K562 (cell line): ENCODE results near the gene LOXL3. TPM values are rescaled to one million over a fixed set of nuclear protein-coding genes. Genes with fewer than 3 reads are reported as not detected.

Experiments
- BACH1 ChIP-seq: fragments of 200-800 bp; sonication (Bioruptor generic); IDR thresholded peaks from 2 replicates; pipeline ENCODE4 v1.6.1; 2016; ENCODE audit warnings: missing genetic modification characterization, missing compliant biosample characterization
- NUFIP1 ChIP-seq: fragments of 450-650 bp; IDR thresholded peaks from 2 replicates; pipeline ENCODE4 v1.6.1; 2018; ENCODE audit not compliant: partially characterized antibody
- POU5F1 ChIP-seq: fragments of 150-350 bp; IDR thresholded peaks from 2 replicates; pipeline ENCODE4 v1.6.1; 2014; ENCODE audit warnings: borderline replicate concordance, low read length, low read depth, mild to moderate bottlenecking; ENCODE audit not compliant: partially characterized antibody
- SRF ChIP-seq, 2 experiments: fragments of 250-450, 450-650 bp in 1 of 2; sonication (Bioruptor Pico) in 1 of 2; sonication (generic) in 1 of 2; formaldehyde crosslinking; IDR thresholded peaks; 2 replicates each; pipeline versions ENCODE4 v1.5.0 to v1.5.1; 2020 to 2022; ENCODE audit warnings: mild to moderate bottlenecking in 1 of 2, missing genetic modification reagents in 1 of 2
- TRIM24 ChIP-seq, 2 experiments: fragments of 450-650 bp; IDR thresholded peaks; 2 replicates each; pipeline ENCODE4 v1.6.1; 2016
- ZNF668 ChIP-seq: fragments of 250-450 bp; sonication (Bioruptor Pico); IDR thresholded peaks from 2 replicates; pipeline ENCODE4 v1.8.0; 2022; ENCODE audit warnings: mild to moderate bottlenecking, inconsistent platforms
- polyA plus RNA-seq, 8 experiments: library from polyadenylated mRNA; depleted of rRNA in 4 of 8; stranded (reverse) in 5 of 8; unstranded in 3 of 8; fragments of >200 nt; fragmentation: Nextera tagmentation in 2 of 8; fragmentation: Illumina TruSeq in 1 of 8; extraction: Ambion mirVana in 2 of 8; extraction: Trizol in 1 of 8; gene quantifications; 2 replicates each; pipeline versions ENCODE4 v1.2.1 to v1.2.3, GENCODE V29; 2011 to 2014; ENCODE audit warnings: inconsistent platforms in 1 of 8, missing spikeins in 1 of 8
- total RNA-seq, 7 experiments: library from RNA; depleted of rRNA in 6 of 7; stranded (reverse); fragments of >200 nt in 6 of 7; fragmentation: Illumina TruSeq in 2 of 7; extraction: Trizol in 2 of 7; gene quantifications; 2 replicates each; pipeline versions ENCODE4 v1.2.1 to v1.2.3, GENCODE V29; 2011 to 2021; ENCODE audit warnings: low replicate concordance in 1 of 7
- TF ChIP-seq, protein P1 (sequence below): fragments of 200-600 bp; sonication (generic); IDR thresholded peaks from one replicate; pipeline ENCODE4 v1.6.1; 2012; ENCODE audit warnings: mild to moderate bottlenecking, low read depth, low read length, inconsistent platforms
- TF ChIP-seq, protein P2 (sequence below): sonication (generic); formaldehyde crosslinking; IDR thresholded peaks from 2 replicates; pipeline ENCODE4 v1.8.0; 2022; ENCODE audit warnings: mild to moderate bottlenecking, missing genetic modification reagents
- TF ChIP-seq, protein P3 (sequence below): fragments of 250-450 bp; sonication (Bioruptor Pico); IDR thresholded peaks from 2 replicates; pipeline ENCODE4 v1.9.0; 2021; ENCODE audit warnings: mild to moderate bottlenecking

The LOXL3 gene
- total and polyA plus RNA-seq, 9 of the 15 experiments (the other 6 are each of a cell fraction or from before 2014, with no cell fraction given), result 0.22 to 0.99 (median 0.31) TPM

DNA sequence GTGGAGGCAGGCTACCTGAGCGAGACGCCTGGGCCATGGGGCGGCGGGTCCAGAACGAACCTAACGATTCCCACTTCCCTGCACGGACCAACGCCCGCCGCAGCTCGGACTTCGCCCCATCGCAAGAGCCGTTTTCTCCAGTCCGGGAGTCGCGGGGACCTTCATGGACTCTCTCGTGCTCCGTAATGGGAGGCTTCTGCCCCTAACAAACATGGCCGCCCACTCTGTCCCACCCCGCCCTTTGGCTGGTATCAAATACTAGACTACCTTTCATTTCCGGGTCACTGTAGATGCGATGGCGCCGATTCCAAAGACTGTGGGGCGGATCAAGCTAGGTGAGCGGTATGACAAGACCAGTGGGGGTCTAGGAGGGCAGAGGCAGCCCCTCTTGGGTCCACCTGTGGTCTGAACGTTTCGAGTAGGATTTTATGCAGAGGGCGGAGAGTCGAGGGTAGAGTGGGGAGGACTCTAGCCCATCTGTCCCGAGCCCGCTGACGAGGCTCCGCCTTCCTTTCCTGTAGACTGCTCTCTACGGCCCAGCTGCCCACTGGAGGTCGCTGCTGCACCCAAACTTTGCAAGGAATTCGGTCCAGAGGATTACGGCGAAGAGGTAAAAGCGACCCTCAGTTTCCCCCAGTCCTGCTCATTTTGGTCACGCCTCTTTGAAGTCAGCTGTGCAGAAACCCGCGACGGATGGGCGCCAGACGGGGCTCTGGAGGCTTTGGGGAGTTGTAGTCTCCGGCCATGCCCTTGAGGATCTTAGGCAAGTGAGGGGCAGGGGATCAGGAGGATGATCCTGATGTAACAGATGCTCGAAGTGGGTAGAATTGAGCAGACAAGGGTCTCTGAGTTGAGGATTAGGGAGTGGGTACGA lies 70.7 kb downstream of the LOXL3 start, which contains the start of the genes CCDC142 and TTC31 (continued):
- TF ChIP-seq, protein P1, sequence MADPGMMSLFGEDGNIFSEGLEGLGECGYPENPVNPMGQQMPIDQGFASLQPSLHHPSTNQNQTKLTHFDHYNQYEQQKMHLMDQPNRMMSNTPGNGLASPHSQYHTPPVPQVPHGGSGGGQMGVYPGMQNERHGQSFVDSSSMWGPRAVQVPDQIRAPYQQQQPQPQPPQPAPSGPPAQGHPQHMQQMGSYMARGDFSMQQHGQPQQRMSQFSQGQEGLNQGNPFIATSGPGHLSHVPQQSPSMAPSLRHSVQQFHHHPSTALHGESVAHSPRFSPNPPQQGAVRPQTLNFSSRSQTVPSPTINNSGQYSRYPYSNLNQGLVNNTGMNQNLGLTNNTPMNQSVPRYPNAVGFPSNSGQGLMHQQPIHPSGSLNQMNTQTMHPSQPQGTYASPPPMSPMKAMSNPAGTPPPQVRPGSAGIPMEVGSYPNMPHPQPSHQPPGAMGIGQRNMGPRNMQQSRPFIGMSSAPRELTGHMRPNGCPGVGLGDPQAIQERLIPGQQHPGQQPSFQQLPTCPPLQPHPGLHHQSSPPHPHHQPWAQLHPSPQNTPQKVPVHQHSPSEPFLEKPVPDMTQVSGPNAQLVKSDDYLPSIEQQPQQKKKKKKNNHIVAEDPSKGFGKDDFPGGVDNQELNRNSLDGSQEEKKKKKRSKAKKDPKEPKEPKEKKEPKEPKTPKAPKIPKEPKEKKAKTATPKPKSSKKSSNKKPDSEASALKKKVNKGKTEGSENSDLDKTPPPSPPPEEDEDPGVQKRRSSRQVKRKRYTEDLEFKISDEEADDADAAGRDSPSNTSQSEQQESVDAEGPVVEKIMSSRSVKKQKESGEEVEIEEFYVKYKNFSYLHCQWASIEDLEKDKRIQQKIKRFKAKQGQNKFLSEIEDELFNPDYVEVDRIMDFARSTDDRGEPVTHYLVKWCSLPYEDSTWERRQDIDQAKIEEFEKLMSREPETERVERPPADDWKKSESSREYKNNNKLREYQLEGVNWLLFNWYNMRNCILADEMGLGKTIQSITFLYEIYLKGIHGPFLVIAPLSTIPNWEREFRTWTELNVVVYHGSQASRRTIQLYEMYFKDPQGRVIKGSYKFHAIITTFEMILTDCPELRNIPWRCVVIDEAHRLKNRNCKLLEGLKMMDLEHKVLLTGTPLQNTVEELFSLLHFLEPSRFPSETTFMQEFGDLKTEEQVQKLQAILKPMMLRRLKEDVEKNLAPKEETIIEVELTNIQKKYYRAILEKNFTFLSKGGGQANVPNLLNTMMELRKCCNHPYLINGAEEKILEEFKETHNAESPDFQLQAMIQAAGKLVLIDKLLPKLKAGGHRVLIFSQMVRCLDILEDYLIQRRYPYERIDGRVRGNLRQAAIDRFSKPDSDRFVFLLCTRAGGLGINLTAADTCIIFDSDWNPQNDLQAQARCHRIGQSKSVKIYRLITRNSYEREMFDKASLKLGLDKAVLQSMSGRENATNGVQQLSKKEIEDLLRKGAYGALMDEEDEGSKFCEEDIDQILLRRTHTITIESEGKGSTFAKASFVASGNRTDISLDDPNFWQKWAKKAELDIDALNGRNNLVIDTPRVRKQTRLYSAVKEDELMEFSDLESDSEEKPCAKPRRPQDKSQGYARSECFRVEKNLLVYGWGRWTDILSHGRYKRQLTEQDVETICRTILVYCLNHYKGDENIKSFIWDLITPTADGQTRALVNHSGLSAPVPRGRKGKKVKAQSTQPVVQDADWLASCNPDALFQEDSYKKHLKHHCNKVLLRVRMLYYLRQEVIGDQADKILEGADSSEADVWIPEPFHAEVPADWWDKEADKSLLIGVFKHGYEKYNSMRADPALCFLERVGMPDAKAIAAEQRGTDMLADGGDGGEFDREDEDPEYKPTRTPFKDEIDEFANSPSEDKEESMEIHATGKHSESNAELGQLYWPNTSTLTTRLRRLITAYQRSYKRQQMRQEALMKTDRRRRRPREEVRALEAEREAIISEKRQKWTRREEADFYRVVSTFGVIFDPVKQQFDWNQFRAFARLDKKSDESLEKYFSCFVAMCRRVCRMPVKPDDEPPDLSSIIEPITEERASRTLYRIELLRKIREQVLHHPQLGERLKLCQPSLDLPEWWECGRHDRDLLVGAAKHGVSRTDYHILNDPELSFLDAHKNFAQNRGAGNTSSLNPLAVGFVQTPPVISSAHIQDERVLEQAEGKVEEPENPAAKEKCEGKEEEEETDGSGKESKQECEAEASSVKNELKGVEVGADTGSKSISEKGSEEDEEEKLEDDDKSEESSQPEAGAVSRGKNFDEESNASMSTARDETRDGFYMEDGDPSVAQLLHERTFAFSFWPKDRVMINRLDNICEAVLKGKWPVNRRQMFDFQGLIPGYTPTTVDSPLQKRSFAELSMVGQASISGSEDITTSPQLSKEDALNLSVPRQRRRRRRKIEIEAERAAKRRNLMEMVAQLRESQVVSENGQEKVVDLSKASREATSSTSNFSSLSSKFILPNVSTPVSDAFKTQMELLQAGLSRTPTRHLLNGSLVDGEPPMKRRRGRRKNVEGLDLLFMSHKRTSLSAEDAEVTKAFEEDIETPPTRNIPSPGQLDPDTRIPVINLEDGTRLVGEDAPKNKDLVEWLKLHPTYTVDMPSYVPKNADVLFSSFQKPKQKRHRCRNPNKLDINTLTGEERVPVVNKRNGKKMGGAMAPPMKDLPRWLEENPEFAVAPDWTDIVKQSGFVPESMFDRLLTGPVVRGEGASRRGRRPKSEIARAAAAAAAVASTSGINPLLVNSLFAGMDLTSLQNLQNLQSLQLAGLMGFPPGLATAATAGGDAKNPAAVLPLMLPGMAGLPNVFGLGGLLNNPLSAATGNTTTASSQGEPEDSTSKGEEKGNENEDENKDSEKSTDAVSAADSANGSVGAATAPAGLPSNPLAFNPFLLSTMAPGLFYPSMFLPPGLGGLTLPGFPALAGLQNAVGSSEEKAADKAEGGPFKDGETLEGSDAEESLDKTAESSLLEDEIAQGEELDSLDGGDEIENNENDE, result no peak
- TF ChIP-seq NUFIP1 (no peak), ZNF668 (no peak), TRIM24 (IDR thresholded peaks at IDR 0.05) (peak in 1 of 2 experiments; percentile 11; a peak in 1 of 4 replicates), SRF (CRISPR knock-in tag; IDR thresholded peaks at IDR 0.05) (peak in 1 of 2 experiments; percentile 4; a peak in 1 of 4 replicates), BACH1 (no peak), POU5F1 (peak; percentile 86)
- TF ChIP-seq, protein P2, sequence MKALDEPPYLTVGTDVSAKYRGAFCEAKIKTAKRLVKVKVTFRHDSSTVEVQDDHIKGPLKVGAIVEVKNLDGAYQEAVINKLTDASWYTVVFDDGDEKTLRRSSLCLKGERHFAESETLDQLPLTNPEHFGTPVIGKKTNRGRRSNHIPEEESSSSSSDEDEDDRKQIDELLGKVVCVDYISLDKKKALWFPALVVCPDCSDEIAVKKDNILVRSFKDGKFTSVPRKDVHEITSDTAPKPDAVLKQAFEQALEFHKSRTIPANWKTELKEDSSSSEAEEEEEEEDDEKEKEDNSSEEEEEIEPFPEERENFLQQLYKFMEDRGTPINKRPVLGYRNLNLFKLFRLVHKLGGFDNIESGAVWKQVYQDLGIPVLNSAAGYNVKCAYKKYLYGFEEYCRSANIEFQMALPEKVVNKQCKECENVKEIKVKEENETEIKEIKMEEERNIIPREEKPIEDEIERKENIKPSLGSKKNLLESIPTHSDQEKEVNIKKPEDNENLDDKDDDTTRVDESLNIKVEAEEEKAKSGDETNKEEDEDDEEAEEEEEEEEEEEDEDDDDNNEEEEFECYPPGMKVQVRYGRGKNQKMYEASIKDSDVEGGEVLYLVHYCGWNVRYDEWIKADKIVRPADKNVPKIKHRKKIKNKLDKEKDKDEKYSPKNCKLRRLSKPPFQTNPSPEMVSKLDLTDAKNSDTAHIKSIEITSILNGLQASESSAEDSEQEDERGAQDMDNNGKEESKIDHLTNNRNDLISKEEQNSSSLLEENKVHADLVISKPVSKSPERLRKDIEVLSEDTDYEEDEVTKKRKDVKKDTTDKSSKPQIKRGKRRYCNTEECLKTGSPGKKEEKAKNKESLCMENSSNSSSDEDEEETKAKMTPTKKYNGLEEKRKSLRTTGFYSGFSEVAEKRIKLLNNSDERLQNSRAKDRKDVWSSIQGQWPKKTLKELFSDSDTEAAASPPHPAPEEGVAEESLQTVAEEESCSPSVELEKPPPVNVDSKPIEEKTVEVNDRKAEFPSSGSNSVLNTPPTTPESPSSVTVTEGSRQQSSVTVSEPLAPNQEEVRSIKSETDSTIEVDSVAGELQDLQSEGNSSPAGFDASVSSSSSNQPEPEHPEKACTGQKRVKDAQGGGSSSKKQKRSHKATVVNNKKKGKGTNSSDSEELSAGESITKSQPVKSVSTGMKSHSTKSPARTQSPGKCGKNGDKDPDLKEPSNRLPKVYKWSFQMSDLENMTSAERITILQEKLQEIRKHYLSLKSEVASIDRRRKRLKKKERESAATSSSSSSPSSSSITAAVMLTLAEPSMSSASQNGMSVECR (CRISPR knock-in tag), result peak; percentile 76; the same call in 1 of the 2 replicates
- TF ChIP-seq, protein P3, sequence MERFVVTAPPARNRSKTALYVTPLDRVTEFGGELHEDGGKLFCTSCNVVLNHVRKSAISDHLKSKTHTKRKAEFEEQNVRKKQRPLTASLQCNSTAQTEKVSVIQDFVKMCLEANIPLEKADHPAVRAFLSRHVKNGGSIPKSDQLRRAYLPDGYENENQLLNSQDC, result no peak
